Right lobe of liver (tissue), 6 donors: ENCODE data around the gene ORC5. TPM values are rescaled to one million over a fixed set of nuclear protein-coding genes. Genes with fewer than 3 reads are reported as not detected.

Source experiments
- ATAC-seq, 4 donors: fragments of 200-7000 bp; cut with Tn5 transposase; one replicate each; pipeline ENCODE4 v1.9.1; 2020; ENCODE audit warnings: mild to moderate bottlenecking in 4 of 4, moderate library complexity in 4 of 4
- DNase-seq, 3 donors: peaks; one replicate each; pipeline ENCODE4 v3.0.0-alpha.2; 2020
- H3K27ac ChIP-seq, 3 donors: fragments of 200-600 bp; one replicate each; pipeline ENCODE4 v1.8.0; 2022
- H3K27me3 ChIP-seq, 2 donors: fragments of 200-600 bp; one replicate each; pipeline ENCODE4 v1.8.0; 2022
- H3K36me3 ChIP-seq, 4 donors: fragments of 200-600 bp; sonication (generic) in 1 of 4; one replicate each; pipeline versions ENCODE4 v1.5.1 to v1.8.0; 2017 to 2022; ENCODE audit warnings: control low read depth in 1 of 4
- H3K4me1 ChIP-seq, 4 donors: fragments of 200-600 bp; sonication (generic) in 1 of 4; one replicate each; pipeline versions ENCODE4 v1.5.1 to v1.8.0; 2017 to 2022; ENCODE audit warnings: control low read depth in 1 of 4
- H3K4me3 ChIP-seq, 3 donors: fragments of 200-600 bp; one replicate each; pipeline ENCODE4 v1.8.0; 2022
- H3K9me3 ChIP-seq, 4 donors: fragments of 200-600 bp; sonication (generic) in 1 of 4; one replicate each; pipeline versions ENCODE4 v1.5.1 to v1.8.0; 2017 to 2022; ENCODE audit warnings: control low read depth in 1 of 4
- POLR2A ChIP-seq: fragments of 450-650 bp; IDR thresholded peaks from one replicate; pipeline ENCODE4 v1.6.1; 2017; ENCODE audit warnings: antibody characterized with exemption, mild to moderate bottlenecking
- WGBS: methylation state at CpG from one replicate; pipeline ENCODE4 v1.1.6; 2018; ENCODE audit warnings: low coverage, low lambda C conversion rate; ENCODE audit not compliant: insufficient coverage; ENCODE audit errors: missing lambda C conversion rate; 5-methylcytosine and 5-hydroxymethylcytosine counted together
- intact Hi-C, 2 donors: fragments of 100-400 bp; cut with DNase I; formaldehyde crosslinking; loops; one replicate each; pipeline versions ENCODE4 v1.11.2 to v1.14.1; 2022
- long read RNA-seq: library from polyadenylated mRNA; unstranded; transcript quantifications from one replicate; pipeline ENCODE4 v2.0.0, GENCODE V29; 2019
- total RNA-seq, 6 experiments: library from RNA; depleted of rRNA in 2 of 6; stranded (reverse); fragments of >200 nt in 2 of 6; fragmentation: NEBNext Ultra II Directional in 3 of 6; extraction: Animal tissue kit (Norgen Biotek cat#: 25700) in 3 of 6; gene quantifications; one replicate each; pipeline versions ENCODE4 v1.1.0 to v1.2.4, GENCODE V29; 2016 to 2023
- TF ChIP-seq, protein P1 (sequence below), 4 donors: fragments of 200-600 bp in 3 of 4; fragments of 450-650 bp in 1 of 4; IDR thresholded peaks; one replicate each; pipeline versions ENCODE4 v1.5.1 to v1.8.0; 2016 to 2022; ENCODE audit warnings: antibody characterized with exemption in 4 of 4, mild to moderate bottlenecking in 2 of 4
- donor health status: DM: no; HTN: yes; CAD: no.
- donor health status: DM: no; HTN: no; CAD: no.
- donor health status: DM: no; HTN: no; CAD: no.
- donor health status: DM: no; HTN: yes; CAD: no.
- donor health status: DM: no; HTN: yes; CAD: no.

ORC5 gene
- total RNA-seq = 10 to 100 TPM in 5 of 6 experiments, 1 to 10 TPM in 1; 6.7 to 16.6 (median 12.4) TPM
- long read RNA-seq, partial matches to known transcripts = 1 of 9 reads
- long read RNA-seq, other reads (novel, unspliced or antisense) = 5 of 9 reads

DNA sequence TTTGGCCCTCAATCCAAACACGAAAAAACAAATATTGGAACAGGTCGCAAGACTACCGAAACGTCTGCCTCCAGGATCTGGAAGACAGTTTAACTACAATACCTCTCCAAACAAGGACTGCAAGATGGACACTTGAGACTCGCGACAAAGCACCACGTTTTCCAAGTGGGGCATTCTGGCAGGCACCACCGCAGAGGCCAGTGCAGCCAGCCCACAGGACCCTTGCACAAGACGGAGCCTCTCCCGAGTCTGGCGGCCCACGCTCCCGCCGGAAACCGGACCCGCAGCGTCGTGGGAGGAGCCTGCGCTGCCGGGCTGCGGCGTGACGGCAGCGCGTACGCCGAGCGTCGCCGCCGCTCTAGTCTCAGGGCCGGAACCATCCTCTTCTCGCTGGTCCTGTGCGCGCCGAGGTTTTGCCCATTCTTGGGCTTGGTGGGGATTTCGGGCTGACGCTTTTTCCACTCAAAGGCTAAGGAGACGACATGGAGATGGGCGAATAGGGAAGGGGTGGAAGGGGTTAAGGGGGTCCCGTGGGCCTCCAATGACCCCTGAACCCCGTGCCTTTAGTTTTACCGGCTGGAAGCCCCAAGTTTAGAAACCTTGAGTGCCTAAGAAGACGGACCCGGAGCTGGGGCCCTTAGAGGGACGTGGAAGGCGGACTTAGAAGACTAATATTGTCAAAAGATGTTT is at the start of gene ORC5:
ORC5 (minus strand) TSS at position 283 of the 690 bp plus-strand sequence; CDS start at position 174, 109 bp downstream.
- Histone ChIP-seq H3K9me3 (no peaks in the 10 kb centered on the region), H3K36me3 (peaks cover 0 to 13% (median 1%) of the 10 kb centered on the region in 4 donors), H3K27ac (peak within 1 kb of the TSS; percentile 48 to 71 (median 60)), H3K4me3 (peak within 1 kb of the TSS; percentile 75 to 84 (median 77)), H3K4me1 (peaks cover 0 to 21% (median 6%) of the 10 kb centered on the region in 4 donors), H3K27me3 (no peaks in the 10 kb centered on the region)
- TF ChIP-seq POLR2A = peak; percentile 84
- TF ChIP-seq, protein P1, sequence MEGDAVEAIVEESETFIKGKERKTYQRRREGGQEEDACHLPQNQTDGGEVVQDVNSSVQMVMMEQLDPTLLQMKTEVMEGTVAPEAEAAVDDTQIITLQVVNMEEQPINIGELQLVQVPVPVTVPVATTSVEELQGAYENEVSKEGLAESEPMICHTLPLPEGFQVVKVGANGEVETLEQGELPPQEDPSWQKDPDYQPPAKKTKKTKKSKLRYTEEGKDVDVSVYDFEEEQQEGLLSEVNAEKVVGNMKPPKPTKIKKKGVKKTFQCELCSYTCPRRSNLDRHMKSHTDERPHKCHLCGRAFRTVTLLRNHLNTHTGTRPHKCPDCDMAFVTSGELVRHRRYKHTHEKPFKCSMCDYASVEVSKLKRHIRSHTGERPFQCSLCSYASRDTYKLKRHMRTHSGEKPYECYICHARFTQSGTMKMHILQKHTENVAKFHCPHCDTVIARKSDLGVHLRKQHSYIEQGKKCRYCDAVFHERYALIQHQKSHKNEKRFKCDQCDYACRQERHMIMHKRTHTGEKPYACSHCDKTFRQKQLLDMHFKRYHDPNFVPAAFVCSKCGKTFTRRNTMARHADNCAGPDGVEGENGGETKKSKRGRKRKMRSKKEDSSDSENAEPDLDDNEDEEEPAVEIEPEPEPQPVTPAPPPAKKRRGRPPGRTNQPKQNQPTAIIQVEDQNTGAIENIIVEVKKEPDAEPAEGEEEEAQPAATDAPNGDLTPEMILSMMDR (IDR thresholded peaks at IDR 0.05) = no peak
- intact Hi-C loops = no loop called here
- WGBS = 0% methylated on average over 18 of the region's 47 CpGs
- DNase-seq = peak; percentile 77 to 83 (median 82)
- ATAC-seq = peak; percentile 100

DNA sequence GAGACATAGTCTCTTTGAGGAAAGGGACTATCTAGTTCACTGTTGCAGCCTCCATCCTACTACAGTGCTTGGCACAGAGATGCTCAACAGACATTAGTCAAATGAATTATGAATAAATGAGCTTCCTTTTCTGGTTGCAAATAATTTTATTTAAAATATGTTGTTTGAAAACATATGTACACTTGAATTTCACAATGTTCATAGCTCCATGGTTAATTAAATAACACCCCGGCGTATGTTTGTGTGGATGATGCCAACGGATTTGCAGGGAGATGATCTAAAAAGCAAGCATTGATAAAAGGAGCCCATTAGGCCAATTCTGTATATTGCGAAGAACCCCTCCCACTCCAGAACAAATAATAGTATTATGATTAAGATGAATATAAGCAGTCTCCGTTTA is 47.8 kb upstream of the ORC5 start:
- no peak for TF ChIP-seq POLR2A
- TF ChIP-seq, protein P1 (IDR thresholded peaks at IDR 0.05) = no peak
- H3K4me1 ChIP-seq = no peaks in the 10 kb centered on the region
- no peaks in the 10 kb centered on the region for H3K27me3 ChIP-seq
- H3K27ac ChIP-seq = no peak overlapping the region
- whole genome bisulfite sequencing = 78% methylated on average over 5 of the region's 5 CpGs
- DNase-seq (no peak), ATAC-seq (no peak)
- no peaks in the 10 kb centered on the region for H3K9me3 ChIP-seq
- intact Hi-C loops = no loop called here
- H3K4me3 ChIP-seq = no peak overlapping the region
- H3K36me3 ChIP-seq = no peaks in the 10 kb centered on the region

DNA sequence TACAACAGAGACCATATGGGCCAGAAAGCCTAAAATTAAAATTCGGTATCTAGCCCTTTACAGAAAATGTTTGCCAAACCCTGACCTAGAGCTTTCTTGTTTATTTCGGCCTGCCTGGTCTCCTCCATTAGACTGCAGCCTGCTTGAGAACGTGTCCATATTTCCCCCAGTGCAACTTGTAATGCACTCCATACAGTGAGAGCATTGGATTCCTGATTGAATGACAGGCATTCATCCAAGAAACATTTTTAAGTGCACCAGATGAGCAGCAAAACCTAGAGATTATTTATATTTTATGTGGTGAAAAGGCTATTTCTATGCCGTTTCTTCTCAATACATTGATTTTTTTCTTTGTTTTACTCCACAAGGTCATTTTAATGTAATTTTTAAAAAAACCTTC is 47.4 kb upstream of the ORC5 start:
- WGBS = 87% methylated on average over 4 of the region's 4 CpGs
- no peak for TF ChIP-seq POLR2A
- TF ChIP-seq, protein P1 (IDR thresholded peaks at IDR 0.05) = no peak

DNA sequence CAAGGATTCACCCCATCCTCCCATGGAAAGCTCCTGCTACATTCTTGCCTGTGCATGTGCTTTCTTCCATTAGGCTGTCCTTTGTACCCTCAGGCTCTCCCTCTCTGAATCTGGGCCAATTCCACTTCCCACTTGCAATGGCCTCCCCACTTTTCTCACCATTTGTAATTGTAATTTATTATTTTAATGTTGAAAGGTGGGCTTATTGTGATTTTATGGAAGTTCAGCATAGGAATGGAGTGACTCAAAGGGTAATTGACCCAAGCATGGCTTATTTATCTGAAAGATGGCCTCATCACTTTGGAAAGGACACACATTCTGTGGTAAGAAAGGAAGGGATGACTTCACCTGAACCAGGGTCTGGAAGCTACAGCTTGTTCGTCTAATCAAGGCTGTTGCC is 46.9 kb upstream of the ORC5 start:
- Histone ChIP-seq H3K4me1 (peaks cover 0 to 6% (median 0%) of the 10 kb centered on the region in 4 donors), H3K9me3 (no peaks in the 10 kb centered on the region), H3K27me3 (no peaks in the 10 kb centered on the region), H3K36me3 (no peaks in the 10 kb centered on the region), H3K4me3 (no peak overlapping the region), H3K27ac (no peak overlapping the region)
- intact Hi-C loops = no loop called here
- DNase-seq (no peak), ATAC-seq (no peak)
- 63% methylated on average over 1 of the region's 1 CpG for WGBS
- TF ChIP-seq POLR2A = no peak
- TF ChIP-seq, protein P1 (IDR thresholded peaks at IDR 0.05) = no peak

More for the DNA sequence above, 47.4 kb upstream of the ORC5 start:
- no peaks in the 10 kb centered on the region for H3K36me3 ChIP-seq
- H3K27ac ChIP-seq = no peak overlapping the region
- ATAC-seq (no peak), DNase-seq (no peak)
- intact Hi-C loops = no loop called here
- H3K27me3 ChIP-seq = no peaks in the 10 kb centered on the region
- no peak overlapping the region for H3K4me3 ChIP-seq
- no peaks in the 10 kb centered on the region for H3K9me3 ChIP-seq
- H3K4me1 ChIP-seq = peaks cover 0 to 4% (median 0%) of the 10 kb centered on the region in 4 donors
